Upper lobe of right lung (tissue), 1 donor: ENCODE data around the gene PLEKHM3. TPM values are rescaled to one million over a fixed set of nuclear protein-coding genes. Genes with fewer than 3 reads are reported as not detected.

ENCODE experiments used
- ATAC-seq: fragments of 200-7000 bp; cut with Tn5 transposase; one replicate; pipeline ENCODE4 v1.9.1; 2020; ENCODE audit warnings: mild to moderate bottlenecking, moderate library complexity
- DNase-seq: peaks from one replicate; pipeline ENCODE4 v3.0.0-alpha.2; 2020
- H3K27ac ChIP-seq: fragments of 200-600 bp; one replicate; pipeline ENCODE4 v1.8.0; 2022
- H3K27me3 ChIP-seq: fragments of 200-600 bp; one replicate; pipeline ENCODE4 v1.8.0; 2022; ENCODE audit warnings: mild to moderate bottlenecking
- H3K36me3 ChIP-seq: fragments of 200-600 bp; one replicate; pipeline ENCODE4 v1.8.0; 2022
- H3K4me1 ChIP-seq: fragments of 200-600 bp; one replicate; pipeline ENCODE4 v1.8.0; 2022
- H3K4me3 ChIP-seq: fragments of 200-600 bp; one replicate; pipeline ENCODE4 v1.8.0; 2022; ENCODE audit warnings: mild to moderate bottlenecking
- H3K9me3 ChIP-seq: fragments of 200-600 bp; one replicate; pipeline ENCODE4 v1.8.0; 2022
- CTCF ChIP-seq: fragments of 200-600 bp; IDR thresholded peaks from one replicate; pipeline ENCODE4 v1.8.0; 2022; ENCODE audit warnings: antibody characterized with exemption
- intact Hi-C: fragments of 100-400 bp; cut with DNase I; formaldehyde crosslinking; loops from one replicate; pipeline ENCODE4 v1.11.0; 2022
- total RNA-seq: library from RNA; stranded (reverse); fragmentation: NEBNext Ultra II Directional; extraction: Animal tissue kit (Norgen Biotek cat#: 25700); gene quantifications from one replicate; pipeline ENCODE4 v1.2.1, GENCODE V29; 2021
- donor health status: DM: no; HTN: yes; CAD: no; lungs with severe emphysema.

Gene PLEKHM3
- total RNA-seq, 1 donor from 2014 or later: 24.5 TPM

- Histone ChIP-seq H3K27me3 (no peaks in the 10 kb centered on the region), H3K4me1 (peaks cover 15% of the 10 kb centered on the region), H3K36me3 (no peaks in the 10 kb centered on the region), H3K4me3 (no peak overlapping the region), H3K9me3 (no peaks in the 10 kb centered on the region), H3K27ac (no peak overlapping the region)
- TF ChIP-seq CTCF: no peak
- DNase-seq (no peak), ATAC-seq (no peak)
- intact Hi-C loops: no loop called here
Measured at GRCh38 chr2:207807516-207807915, 217.8 kb downstream of the PLEKHM3 start.

- Histone ChIP-seq H3K36me3 (no peaks in the 10 kb centered on the region), H3K9me3 (no peaks in the 10 kb centered on the region), H3K4me3 (no peak overlapping the region), H3K27ac (no peak overlapping the region), H3K27me3 (no peaks in the 10 kb centered on the region), H3K4me1 (peaks cover 7% of the 10 kb centered on the region)
- ATAC-seq (no peak), DNase-seq (no peak)
- intact Hi-C loops: no loop called here
- TF ChIP-seq CTCF: no peak
Measured at GRCh38 chr2:207805566-207806226, 219.6 kb downstream of the PLEKHM3 start.

- H3K4me3 ChIP-seq: no peak overlapping the region
- no peaks in the 10 kb centered on the region for H3K36me3 ChIP-seq
- DNase-seq: no peak
- H3K9me3 ChIP-seq: no peaks in the 10 kb centered on the region
- intact Hi-C loops: no loop called here
- no peak overlapping the region for H3K27ac ChIP-seq
- no peak for ATAC-seq
- no peaks in the 10 kb centered on the region for H3K4me1 ChIP-seq
- no peak for TF ChIP-seq CTCF
- H3K27me3 ChIP-seq: no peaks in the 10 kb centered on the region
Measured at GRCh38 chr2:207802650-207803049, 222.7 kb downstream of the PLEKHM3 start.

GRCh38 chr2:207801259-207801658 is 224.1 kb downstream of the PLEKHM3 start:
- H3K27me3 ChIP-seq: no peaks in the 10 kb centered on the region
- peaks cover 5% of the 10 kb centered on the region for H3K4me1 ChIP-seq
- H3K36me3 ChIP-seq: no peaks in the 10 kb centered on the region
- ATAC-seq (peak; percentile 35), DNase-seq (no peak)
- intact Hi-C loops: no loop called here
- TF ChIP-seq CTCF: no peak
- H3K27ac ChIP-seq: no peak overlapping the region
- H3K9me3 ChIP-seq: no peaks in the 10 kb centered on the region
- no peak overlapping the region for H3K4me3 ChIP-seq

- Histone ChIP-seq H3K4me3 (no peak overlapping the region), H3K36me3 (no peaks in the 10 kb centered on the region), H3K4me1 (peaks cover 5% of the 10 kb centered on the region), H3K27ac (peak overlapping the region; percentile 81), H3K9me3 (no peaks in the 10 kb centered on the region), H3K27me3 (no peaks in the 10 kb centered on the region)
- no peak for TF ChIP-seq CTCF
- ATAC-seq (peak; percentile 94), DNase-seq (peak; percentile 81)
- intact Hi-C loops: no loop called here
Measured at GRCh38 chr2:207796585-207797350, 228.6 kb downstream of the PLEKHM3 start.
